RWPE1 (cell line): ENCODE results near the gene INSRR.

Experiments used
- CTCF ChIA-PET: fragments of 350-600 bp; sonication (Branson Sonifier 250); formaldehyde crosslinking; extraction: SDS; loops from one replicate; lab custom pipeline; 2021; lab: Yijun Ruan, JAX
- POLR2A ChIA-PET: fragments of 400-600 bp; formaldehyde crosslinking; extraction: SDS; loops from one replicate; lab custom pipeline; 2020; ENCODE audit warnings: antibody characterized with exemption; ENCODE audit not compliant: low non-redundant PET; lab: Yijun Ruan, JAX
- DNase-seq: peaks from one replicate; pipeline ENCODE4 v3.0.0; 2012; ENCODE audit warnings: low spot score
- H3K27ac ChIP-seq: fragments of 450-650 bp; 2 replicates; pipeline ENCODE4 v1.5.1; 2017
- TF ChIP-seq, protein P1 (sequence below): fragments of 450-650 bp; conservative IDR thresholded peaks from 2 replicates; pipeline ENCODE4 v1.5.1; 2017; ENCODE audit warnings: low read depth, mild to moderate bottlenecking

Gene INSRR

DNA sequence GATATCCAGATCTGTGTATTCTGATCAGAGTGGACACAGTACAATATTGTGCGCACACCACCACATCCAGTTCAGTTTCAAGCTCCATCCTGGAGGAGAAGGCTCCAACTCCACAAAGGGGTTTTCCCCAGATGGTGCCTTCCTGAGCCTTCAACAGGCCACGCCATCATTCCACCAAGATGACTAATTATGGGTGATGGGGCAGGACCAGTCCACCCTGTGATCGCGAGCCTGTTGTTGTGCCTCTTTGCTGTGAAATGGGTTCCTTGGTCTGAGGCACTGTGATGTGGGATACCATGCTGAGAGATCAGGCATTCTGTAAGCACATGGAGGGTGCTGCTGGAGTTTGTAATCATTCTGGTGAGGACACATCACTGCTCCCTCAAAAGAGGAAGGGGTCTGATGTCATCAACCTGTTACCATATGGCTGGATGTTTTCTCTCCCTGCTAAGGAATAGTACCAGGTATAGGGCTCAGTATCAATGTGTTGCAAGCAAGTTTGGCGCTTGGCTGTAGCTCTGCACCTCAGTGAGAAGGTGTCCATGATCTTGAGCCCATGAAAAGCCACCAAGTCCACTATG lies 35.6 kb downstream of the INSRR start:
- POLR2A ChIA-PET = no interaction called here
- CTCF ChIA-PET = no interaction called here
- TF ChIP-seq, protein P1, sequence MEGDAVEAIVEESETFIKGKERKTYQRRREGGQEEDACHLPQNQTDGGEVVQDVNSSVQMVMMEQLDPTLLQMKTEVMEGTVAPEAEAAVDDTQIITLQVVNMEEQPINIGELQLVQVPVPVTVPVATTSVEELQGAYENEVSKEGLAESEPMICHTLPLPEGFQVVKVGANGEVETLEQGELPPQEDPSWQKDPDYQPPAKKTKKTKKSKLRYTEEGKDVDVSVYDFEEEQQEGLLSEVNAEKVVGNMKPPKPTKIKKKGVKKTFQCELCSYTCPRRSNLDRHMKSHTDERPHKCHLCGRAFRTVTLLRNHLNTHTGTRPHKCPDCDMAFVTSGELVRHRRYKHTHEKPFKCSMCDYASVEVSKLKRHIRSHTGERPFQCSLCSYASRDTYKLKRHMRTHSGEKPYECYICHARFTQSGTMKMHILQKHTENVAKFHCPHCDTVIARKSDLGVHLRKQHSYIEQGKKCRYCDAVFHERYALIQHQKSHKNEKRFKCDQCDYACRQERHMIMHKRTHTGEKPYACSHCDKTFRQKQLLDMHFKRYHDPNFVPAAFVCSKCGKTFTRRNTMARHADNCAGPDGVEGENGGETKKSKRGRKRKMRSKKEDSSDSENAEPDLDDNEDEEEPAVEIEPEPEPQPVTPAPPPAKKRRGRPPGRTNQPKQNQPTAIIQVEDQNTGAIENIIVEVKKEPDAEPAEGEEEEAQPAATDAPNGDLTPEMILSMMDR = no peak

DNA sequence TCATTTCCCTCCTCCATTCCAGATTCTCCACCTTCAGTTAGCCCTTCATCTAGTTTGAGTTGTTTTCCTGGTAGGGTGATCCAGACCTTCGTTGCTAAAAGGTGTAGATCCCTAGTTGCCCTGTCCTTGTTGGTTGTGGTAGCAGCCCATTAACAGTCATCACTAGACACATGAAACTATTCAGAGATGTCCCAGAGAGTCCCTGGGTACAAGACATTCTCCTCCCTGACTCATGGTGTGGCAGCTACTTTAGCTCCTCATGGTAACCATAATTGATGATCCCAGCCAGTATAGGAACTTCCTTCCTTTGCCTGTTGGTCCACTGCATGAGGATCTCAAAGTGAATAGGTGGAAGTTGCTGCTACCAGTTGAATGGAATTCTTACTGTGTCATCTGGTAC lies 36.2 kb downstream of the INSRR start:
- CTCF ChIA-PET = interaction anchor here (1.5 kb wide), 1 partner anchor 133 kb away, joined by 5 read pairs; no protein-coding TSS in a partner anchor
- DNase-seq = no peak
- H3K27ac ChIP-seq = no peak overlapping the region
- POLR2A ChIA-PET = no interaction called here
- TF ChIP-seq, protein P1 = no peak

More for the DNA sequence above, 35.6 kb downstream of the INSRR start:
- DNase-seq = no peak
- H3K27ac ChIP-seq = no peak overlapping the region

DNA sequence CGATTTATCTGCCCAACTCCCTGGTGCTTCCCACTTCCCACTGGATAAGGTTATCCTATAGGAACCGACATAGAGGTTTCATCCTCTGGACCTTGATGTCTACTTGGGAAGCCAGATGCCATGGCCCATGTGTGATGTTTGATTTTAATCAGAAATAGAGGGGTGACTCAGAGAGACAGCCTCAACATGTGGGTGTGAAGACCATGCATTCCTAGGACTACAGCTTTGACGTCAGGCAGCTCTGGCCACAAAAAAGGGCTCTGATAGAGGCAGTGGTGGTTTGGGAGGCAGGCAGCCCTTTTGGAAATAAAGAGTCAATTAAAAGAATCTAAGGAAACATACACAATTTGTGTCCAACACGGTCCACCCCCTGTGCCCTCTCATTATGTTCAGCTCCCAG lies 37.1 kb downstream of the INSRR start:
- POLR2A ChIA-PET = no interaction called here

DNA sequence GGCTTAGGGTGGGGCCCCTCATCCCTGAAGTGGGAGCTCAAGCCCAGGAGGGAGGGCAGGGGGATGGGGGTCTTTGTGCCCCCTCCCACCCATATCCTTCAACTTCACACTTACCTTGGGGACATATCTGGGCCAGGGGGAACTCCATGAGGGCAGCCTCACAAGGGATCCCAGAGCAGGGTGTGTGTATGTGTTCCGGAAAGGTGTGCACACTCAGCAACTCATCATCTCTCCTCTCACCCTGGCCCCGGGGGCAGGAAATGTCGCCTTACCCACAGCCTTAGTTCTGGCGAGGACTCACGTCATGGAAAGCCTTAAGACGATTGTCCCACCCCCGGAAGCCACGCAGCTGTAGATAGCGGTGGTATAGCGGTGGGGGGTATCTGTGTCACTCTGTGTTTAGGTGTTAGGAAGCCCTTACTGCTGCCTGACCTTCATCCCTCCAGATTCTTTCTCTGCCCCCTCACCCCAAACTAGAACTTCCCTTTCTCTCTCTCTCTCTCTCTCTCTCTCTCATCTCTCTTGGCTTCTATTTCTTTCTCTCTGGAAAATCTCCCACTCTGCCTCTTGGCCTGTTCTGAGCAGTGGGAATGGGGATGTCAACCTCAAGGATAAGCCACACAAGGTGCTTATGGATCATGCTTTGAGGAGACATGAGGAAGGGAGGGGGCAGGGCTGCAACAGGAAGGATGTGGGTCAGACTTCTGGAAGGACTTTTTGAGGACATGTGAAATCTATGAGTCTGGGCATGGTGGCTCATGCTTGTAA lies 42.2 kb downstream of the INSRR start, which contains the start of gene SH2D2A:
SH2D2A (minus strand) TSS at position 288 of the 768 bp plus-strand sequence; CDS start at position 148, 140 bp downstream.
- TF ChIP-seq, protein P1 = no peak
- CTCF ChIA-PET = interaction anchor here (0.6 to 1.7 kb wide), 2 partner anchors 22 to 319 kb away, joined by 3 to 5 read pairs; no protein-coding TSS in a partner anchor
- POLR2A ChIA-PET = no interaction called here
- peak within 1 kb of the TSS; percentile 69 for H3K27ac ChIP-seq
- peak; percentile 54 for DNase-seq

More for the DNA sequence above, 37.1 kb downstream of the INSRR start:
- TF ChIP-seq, protein P1 = no peak
- no peak for DNase-seq
- no peak overlapping the region for H3K27ac ChIP-seq
- CTCF ChIA-PET = interaction anchor here (1.5 kb wide), 1 partner anchor 132 kb away, joined by 5 read pairs; no protein-coding TSS in a partner anchor

DNA sequence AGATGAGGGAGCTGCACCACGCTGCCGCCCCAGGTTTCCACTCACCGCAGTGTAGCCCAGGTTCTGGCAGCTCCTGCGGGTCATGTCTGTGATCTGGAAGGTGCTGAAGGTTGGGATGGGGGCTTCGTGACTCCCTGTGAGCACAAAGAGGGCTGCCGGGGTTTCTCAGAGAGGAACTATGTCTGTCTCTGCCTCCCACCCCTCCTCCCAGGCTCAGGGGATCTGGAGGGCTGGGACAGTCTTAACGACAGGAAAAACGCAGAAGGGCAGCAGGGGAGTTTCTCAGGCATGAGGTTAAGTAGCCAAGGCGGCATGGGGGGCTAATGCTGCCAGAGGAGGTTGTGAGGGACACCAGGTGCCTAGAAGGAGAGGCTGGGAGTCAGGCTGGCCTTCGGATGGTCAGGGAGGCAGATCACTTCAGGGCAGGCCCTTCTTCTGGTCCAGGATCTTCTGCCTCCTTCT lies 42.9 kb downstream of the INSRR start:
- ChIA-PET POLR2A (no interaction called here), CTCF (interaction anchor here (0.7 kb wide), 1 partner anchor 126 kb away, joined by 3 read pairs; no protein-coding TSS in a partner anchor)
- H3K27ac ChIP-seq = peak overlapping the region; percentile 69
- DNase-seq = no peak
- TF ChIP-seq, protein P1 = no peak

DNA sequence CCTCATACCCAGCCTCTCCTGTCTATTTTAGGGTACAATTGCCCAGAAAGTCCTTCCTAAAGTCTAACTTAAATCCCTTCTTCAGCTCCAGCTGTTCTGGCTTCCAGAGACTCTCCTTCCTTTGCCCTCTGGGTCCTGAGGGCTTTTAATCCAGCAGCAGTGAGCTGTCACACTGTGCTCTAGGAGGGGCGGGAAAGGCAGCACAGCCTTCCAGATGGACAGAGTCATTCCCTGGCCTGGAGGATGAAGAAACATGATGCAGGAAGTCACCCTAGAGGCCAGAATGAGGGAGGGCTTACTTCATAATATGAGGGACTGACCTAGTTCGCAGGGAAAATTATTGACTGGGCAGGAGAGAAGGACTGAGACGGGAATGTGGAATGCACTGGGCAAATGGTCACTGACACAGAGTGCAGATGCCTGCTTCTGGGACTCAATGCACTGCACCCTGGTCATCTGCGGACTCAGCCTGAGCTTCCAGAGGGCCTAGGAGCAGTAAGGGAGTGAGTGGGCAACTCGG lies 43.5 kb downstream of the INSRR start:
- ChIA-PET POLR2A (no interaction called here), CTCF (interaction anchor here (0.7 kb wide), 1 partner anchor 127 kb away, joined by 3 read pairs; no protein-coding TSS in a partner anchor)
- H3K27ac ChIP-seq = peak overlapping the region; percentile 69
- DNase-seq = peak; percentile 36
- TF ChIP-seq, protein P1 = no peak
